Adrenal gland (tissue), 5 donors: Measurements from ENCODE around the gene SHISA6.

ENCODE experiments used
- POLR2A ChIP-seq, 2 donors: fragments of 450-650 bp; IDR thresholded peaks; one replicate each; pipeline ENCODE4 v1.6.1; 2017; ENCODE audit warnings: antibody characterized with exemption in 2 of 2, mild to moderate bottlenecking in 2 of 2, moderate library complexity in 1 of 2
- TF ChIP-seq, protein P1 (sequence below), 6 experiments: fragments of 450-650 bp in 4 of 6; fragments of 200-600 bp in 2 of 6; sonication (generic) in 1 of 6; IDR thresholded peaks; 1 replicate in 5 of 6; 2 replicates in 1 of 6; pipeline versions ENCODE4 v1.5.1 to v1.8.0; 2016 to 2021; ENCODE audit warnings: antibody characterized with exemption in 6 of 6, mild to moderate bottlenecking in 2 of 6, moderate library complexity in 1 of 6
- donor health status: DM: no; HTN: no; CAD: no.

DNA sequence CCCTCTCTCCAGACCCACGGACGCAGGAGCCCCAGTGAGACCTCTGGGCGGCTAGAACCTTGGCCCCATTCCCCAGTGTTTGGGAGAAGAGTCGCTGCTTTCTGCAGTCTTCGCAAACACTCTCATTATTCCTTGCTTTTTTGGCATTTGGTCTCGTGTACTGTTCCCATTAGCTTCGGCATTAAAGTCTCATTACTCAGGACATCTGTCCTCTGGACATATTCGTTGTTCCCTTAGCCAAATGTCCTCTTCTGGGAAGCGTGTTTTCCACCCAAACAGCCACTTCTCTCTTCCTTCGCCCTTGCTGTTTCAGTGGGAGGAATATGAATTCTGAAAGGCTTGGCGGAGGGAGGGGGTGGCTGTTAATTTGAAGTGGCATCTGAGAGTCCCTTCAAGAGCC is 11.1 kb downstream of the SHISA6 start:
- TF ChIP-seq POLR2A (IDR thresholded peaks at IDR 0.05): no peak
- TF ChIP-seq, protein P1, sequence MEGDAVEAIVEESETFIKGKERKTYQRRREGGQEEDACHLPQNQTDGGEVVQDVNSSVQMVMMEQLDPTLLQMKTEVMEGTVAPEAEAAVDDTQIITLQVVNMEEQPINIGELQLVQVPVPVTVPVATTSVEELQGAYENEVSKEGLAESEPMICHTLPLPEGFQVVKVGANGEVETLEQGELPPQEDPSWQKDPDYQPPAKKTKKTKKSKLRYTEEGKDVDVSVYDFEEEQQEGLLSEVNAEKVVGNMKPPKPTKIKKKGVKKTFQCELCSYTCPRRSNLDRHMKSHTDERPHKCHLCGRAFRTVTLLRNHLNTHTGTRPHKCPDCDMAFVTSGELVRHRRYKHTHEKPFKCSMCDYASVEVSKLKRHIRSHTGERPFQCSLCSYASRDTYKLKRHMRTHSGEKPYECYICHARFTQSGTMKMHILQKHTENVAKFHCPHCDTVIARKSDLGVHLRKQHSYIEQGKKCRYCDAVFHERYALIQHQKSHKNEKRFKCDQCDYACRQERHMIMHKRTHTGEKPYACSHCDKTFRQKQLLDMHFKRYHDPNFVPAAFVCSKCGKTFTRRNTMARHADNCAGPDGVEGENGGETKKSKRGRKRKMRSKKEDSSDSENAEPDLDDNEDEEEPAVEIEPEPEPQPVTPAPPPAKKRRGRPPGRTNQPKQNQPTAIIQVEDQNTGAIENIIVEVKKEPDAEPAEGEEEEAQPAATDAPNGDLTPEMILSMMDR (IDR thresholded peaks at IDR 0.05): no peak
